ENCODE data around the gene STARD5. TPM values are rescaled to one million over a fixed set of nuclear protein-coding genes. Genes with fewer than 3 reads are reported as not detected.

STARD5 gene
- total and polyA plus RNA-seq, 9 of the 15 experiments (the other 6 are each of a cell fraction or from before 2014, with no cell fraction given), result 1.7 to 5.7 (median 2.2) TPM

GRCh38 chr15:81282606-81282895 is 41.4 kb downstream of the STARD5 start:
- TF ChIP-seq, protein P1, sequence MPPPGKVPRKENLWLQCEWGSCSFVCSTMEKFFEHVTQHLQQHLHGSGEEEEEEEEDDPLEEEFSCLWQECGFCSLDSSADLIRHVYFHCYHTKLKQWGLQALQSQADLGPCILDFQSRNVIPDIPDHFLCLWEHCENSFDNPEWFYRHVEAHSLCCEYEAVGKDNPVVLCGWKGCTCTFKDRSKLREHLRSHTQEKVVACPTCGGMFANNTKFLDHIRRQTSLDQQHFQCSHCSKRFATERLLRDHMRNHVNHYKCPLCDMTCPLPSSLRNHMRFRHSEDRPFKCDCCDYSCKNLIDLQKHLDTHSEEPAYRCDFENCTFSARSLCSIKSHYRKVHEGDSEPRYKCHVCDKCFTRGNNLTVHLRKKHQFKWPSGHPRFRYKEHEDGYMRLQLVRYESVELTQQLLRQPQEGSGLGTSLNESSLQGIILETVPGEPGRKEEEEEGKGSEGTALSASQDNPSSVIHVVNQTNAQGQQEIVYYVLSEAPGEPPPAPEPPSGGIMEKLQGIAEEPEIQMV (tag; conservative IDR thresholded peaks at IDR 0.05; ENCODE audit: low read depth), result no peak
- 0 out of 2 replicates have a peak, but pooled peaks have one; percentile 14 for TF ChIP-seq POLR2G (IDR thresholded peaks at IDR 0.05; ENCODE audit: low read depth, low read length)
- no peak for TF ChIP-seq PHF20 (IDR thresholded peaks at IDR 0.05; ENCODE audit: partially characterized antibody)
- Histone ChIP-seq H3K9me3 (replicated peaks; ENCODE audit: control insufficient read depth, insufficient read depth, low read depth, low read length) (no peaks in the 10 kb centered on the region), H4K20me1 (replicated peaks; ENCODE audit: control insufficient read depth, insufficient read depth, low read length) (no peaks in the 10 kb centered on the region), H3K4me3 (no peak overlapping the region), H3K27me3 (ENCODE audit: control insufficient read depth in 2 of 2, insufficient read depth in 2 of 2, low read length in 2 of 2) (no peaks in the 10 kb centered on the region), H3K27ac (ENCODE audit: extremely low read depth, low read depth, low read length) (no peak overlapping the region), H2AFZ (ENCODE audit: low read depth, low read length) (no peak overlapping the region), H3K4me2 (ENCODE audit: insufficient read depth, low read length) (no peak overlapping the region), H3K9me1 (ENCODE audit: control insufficient read depth, insufficient read depth, low read length) (no peaks in the 10 kb centered on the region), H3K9ac (ENCODE audit: insufficient read depth in 1 of 2, low read depth in 2 of 2, low read length in 2 of 2) (no peak overlapping the region), H3K79me2 (ENCODE audit: control insufficient read depth, insufficient read depth, low read length) (no peaks in the 10 kb centered on the region), H3K36me3 (ENCODE audit: control insufficient read depth, insufficient read depth, low read length) (no peaks in the 10 kb centered on the region), H3K4me1 (replicated peaks in 1 of 2; ENCODE audit: control insufficient read depth in 2 of 2, insufficient read depth in 2 of 2, low read length in 2 of 2) (no peaks in the 10 kb centered on the region)
- FAIRE-seq (no peak), ATAC-seq (no peak), DNase-seq (ENCODE audit: extremely low read depth in 1 of 4, low spot score in 3 of 4) (no peak)
- in situ Hi-C loops (cut with MboI) (loop anchor here (5.0 kb wide), 1 partner anchor 120 kb away; no protein-coding TSS in a partner anchor), intact Hi-C loops (cut with micrococcal nuclease) (no loop called here)
- ChIA-PET POLR2A (no interaction called here), CTCF (ENCODE audit: low intra/inter-chr PET ratio) (no interaction called here)
- WGBS (ENCODE audit: insufficient coverage, low coverage, missing lambda C conversion rate), result 76% methylated on average over 18 of the region's 18 CpGs
- BruUV-seq (replicated peaks), result no TSS peak
